ENCODE data around the gene TRMT2A.
A peak's percentile ranks its signal among the peaks of the same experiment; 100 is the strongest.
"Not testable (repeated sequence)": the region's sequence is repeated elsewhere in the genome, so short reads cannot be mapped to it uniquely, and the experiment has no call there.

The TRMT2A gene, protein sequence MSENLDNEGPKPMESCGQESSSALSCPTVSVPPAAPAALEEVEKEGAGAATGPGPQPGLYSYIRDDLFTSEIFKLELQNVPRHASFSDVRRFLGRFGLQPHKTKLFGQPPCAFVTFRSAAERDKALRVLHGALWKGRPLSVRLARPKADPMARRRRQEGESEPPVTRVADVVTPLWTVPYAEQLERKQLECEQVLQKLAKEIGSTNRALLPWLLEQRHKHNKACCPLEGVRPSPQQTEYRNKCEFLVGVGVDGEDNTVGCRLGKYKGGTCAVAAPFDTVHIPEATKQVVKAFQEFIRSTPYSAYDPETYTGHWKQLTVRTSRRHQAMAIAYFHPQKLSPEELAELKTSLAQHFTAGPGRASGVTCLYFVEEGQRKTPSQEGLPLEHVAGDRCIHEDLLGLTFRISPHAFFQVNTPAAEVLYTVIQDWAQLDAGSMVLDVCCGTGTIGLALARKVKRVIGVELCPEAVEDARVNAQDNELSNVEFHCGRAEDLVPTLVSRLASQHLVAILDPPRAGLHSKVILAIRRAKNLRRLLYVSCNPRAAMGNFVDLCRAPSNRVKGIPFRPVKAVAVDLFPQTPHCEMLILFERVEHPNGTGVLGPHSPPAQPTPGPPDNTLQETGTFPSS

DNA sequence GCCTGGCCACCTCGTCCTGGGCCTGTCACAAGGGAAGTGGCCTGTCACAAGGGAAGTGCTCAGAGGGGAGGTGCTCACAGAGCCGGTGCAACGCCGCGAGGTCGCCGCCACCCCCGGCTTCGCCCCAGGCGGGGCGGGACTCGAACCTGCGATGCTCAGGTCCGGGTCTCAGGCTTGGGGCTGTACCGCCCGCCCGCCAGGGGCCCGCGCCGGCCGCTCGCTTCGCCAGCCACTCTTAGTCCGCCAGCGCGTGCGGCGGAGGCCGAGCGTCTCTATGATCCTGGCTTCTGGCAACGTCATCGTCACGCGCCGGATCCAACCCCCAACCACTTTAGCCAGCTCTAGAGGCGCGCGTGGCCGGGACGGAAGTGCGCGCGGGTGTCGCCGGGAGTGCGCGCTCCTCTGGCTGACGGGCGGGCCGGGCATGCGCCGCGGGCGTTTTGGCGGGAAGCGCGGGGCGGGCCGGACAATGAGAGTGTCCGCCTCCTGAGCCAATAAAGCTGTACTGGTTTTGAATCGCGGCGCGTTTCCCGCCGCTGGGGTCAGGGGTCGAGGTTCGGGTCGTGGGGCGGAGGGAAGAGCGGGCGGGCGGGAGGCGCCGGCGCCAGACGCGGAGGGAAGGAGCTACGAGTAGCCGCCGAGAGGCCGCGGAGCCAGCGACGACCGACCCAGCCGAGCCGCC is at the start of gene TRMT2A:
Gene TRMT2A (minus strand): TSS at position 276 of the 682 bp plus-strand sequence. CDS start 320 bp downstream, outside the sequence.
- peak within 1 kb of the TSS; percentile 98 for H3K4me3 ChIP-seq (ENCODE audit: low read depth, low read length)

DNA sequence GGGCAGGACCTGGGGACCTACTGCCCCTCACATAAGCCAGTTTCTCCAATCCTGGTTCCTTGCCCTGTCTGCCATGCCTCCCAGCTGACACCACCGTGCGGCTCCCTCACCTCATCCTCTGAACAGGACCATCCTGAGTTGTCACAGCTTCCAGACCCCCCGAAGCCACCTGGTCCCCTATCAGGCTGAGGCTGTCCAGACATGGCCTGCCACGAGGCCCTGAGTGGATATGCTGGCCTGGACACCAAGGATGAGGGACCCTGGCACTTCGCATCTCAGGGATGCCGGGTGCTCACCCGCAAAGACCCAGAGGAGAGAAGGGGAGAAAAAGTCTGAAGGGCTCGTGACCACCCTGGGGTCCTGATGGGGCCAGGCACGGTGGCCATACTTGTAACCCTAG is 49.7 kb upstream of the TRMT2A start:
- no peak overlapping the region for H3K4me3 ChIP-seq (ENCODE audit: low read depth, low read length)

DNA sequence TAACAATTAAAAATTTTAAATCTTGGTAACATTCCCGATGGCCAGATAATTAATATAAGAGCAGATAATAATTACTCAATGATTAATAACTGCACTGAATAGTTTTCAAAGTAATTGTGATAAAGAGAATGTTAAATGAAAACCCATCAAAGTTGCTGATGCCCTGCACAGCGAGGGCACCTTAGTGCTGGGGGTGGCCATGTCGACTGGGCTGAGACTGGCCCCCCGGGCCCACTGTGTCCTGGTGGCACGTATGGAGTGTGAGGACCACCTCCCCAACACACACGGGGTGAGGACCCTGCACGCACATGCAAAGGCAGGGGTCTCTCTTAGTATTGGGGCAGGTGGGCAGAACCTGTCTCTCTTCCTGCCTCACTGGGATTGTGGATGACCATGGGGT is 48.9 kb upstream of the TRMT2A start:
- no peak overlapping the region for H3K4me3 ChIP-seq (ENCODE audit: low read depth, low read length)

DNA sequence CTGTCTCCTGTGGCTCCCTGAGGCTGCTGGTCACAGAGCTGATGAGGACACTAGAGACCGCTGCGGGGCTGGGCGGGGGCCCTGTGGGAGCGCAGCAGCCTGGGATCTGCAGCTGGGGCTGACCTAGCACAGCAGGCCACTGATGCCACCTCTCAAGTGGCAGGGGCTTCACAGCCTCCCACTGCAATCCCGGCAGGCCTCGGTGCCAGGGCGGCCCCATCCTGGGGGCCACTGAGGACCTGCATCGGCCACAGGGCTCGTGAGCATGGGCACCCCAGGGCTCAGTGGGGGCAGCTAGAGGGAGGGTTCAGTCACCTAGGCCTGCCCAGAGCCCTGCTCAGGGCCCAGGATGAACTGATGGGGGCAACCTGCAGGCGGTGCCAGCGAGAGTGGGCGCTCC is 48.4 kb upstream of the TRMT2A start:
- H3K4me3 ChIP-seq (ENCODE audit: low read depth, low read length) = no peak overlapping the region

DNA sequence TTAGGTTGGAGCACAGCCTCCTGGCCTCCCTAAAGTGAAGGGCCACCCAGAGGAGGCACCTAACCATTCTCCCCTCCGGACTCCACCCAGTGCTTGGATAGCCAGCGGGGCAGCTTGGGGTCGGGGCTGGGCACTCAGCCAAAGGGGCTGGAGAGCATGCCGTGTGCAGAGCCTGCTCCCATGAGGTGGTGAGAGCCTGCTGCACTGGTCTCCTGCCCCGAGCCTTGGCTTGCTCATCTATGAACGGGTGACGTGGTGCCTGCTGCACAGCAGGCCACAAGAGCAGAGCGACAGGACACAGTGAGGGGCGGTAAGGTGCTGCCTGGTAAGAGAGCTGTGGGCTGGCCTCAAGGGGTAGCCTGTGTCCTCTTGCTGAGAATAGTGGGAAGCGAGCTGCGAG is 47.8 kb upstream of the TRMT2A start:
- H3K4me3 ChIP-seq (ENCODE audit: low read depth, low read length) = no peak overlapping the region

DNA sequence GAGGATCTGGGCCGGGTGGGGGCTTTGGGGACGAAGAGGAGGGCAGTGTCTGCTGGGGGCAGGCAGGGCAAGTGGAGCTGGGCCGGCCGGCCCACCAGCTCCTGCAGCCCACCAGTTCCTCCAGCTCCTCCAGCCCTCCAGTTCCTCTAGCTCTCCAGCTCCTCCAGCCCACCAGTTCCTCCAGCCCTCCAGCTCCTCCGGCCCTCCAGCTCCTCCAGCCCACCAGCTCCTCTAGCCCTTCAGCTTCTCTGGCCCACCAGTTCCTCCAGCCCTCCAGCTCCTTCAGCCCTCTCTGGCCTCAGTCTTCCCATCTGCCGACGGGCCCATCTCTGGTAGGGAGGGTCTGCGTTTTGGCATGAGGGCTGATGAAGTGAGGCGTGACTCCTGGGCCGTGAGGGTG is 43.0 kb upstream of the TRMT2A start:
- no peak overlapping the region for H3K4me3 ChIP-seq (ENCODE audit: low read depth, low read length)

DNA sequence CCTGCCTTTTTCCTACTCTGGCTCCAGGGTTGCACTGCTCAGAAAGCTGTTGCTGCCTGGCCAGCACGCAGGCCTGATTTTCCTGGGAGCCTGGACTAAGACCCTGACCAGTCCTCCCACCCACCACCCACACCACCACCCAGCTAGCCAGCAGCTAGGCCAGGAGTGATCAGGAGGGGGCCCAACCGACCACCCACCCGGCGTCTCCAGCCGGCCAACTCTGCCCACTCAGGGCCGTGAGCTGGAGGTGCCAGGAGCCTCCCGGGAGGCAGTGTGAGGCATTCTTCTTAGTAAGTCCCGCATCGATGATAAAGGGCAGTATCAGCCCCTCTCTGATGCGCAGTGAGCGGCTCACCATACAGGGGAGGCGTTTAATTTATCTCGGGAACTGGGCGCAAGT is 42.5 kb upstream of the TRMT2A start:
- not testable (repeated sequence) for H3K4me3 ChIP-seq (ENCODE audit: low read depth, low read length)

DNA sequence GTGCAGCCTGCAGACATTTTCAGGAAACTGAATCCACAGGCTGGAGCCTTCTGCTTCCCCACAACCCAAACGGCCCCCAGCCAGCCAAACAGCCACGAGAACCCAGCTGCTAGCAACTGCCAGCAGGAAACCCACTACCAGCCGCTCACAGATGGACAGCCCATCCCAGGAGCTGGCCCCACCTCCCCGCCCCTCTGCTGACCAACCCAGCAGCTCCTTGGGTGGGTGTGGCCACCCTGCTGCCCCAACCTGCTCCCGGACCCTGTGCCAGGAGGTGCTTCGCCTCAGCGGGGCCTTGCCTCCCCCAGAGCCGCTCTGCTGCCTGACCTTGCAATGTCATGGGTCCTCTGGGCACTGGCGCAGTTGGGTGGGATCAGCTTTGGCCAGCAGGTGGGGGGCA is 42.0 kb upstream of the TRMT2A start:
- H3K4me3 ChIP-seq (ENCODE audit: low read depth, low read length) = no peak overlapping the region

DNA sequence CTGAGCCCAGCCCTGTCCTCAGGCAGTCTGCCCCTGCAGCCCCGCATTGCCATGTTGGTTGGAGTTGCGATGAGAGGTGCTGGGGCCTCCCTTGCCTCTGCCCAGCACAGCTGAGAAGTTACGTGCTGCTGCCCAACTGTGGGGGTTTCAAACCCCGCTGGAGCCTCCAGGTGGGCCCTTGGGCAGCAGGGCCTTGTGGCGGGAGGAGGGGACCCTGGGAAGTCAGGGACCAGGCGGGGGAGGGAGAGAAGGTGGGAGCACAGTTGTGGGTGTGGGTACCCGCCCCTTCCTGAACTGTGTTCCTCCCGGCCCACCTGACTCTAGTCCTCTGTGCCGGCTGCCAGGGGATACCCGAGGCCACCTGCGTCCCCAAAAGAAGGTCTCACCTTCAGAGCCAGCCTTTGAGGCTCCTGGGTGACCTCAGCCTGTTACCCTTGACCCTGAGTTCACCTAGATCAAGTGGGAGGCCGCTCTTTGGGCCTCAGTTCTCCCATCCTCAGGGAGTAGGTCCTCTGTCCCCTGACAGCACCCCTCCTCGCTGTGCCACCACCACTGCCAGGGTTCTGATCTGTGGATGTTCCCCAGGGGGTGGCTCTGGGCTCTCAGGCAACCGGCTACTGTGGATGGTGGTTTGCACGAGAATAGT is 41.5 kb upstream of the TRMT2A start:
- H3K4me3 ChIP-seq (ENCODE audit: low read depth, low read length) = no peak overlapping the region

DNA sequence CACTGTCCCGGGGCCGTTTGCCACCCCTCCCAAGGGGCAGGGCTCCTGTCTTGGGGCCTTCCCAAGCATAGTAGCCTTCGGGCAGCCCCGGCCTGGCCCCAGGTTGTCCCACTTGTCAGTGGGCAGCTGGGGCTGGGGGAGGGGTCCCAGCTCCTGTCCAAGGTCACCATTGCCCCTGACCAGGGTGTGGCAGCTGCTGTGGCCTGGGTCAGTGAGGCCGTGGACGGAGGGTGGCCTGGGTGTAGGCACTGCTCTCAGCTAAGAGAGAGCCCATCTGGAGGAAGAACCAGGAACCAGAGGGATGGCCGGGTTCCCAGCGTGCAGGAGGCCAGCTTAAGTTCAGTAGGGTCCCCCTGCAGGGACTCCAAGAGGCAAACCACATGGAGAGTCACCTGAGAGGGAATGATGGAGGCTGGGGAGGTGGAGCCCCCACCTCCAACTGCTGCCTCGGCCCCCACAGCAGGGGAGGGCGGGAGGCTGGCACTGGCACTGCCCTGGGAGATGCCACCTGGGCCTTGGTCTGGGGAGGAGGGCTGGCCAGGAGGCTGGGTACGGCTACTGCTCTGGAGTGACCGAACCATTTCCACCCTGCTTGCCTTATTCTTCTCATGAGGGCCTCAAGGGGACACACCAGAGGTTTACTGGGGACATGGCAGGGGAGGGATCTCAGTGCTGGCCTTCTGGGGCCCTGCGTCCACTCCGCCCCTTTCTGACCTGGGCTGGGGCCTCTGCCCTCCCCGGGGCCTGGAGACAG is 40.6 kb upstream of the TRMT2A start:
- H3K4me3 ChIP-seq (ENCODE audit: low read depth, low read length) = no peak overlapping the region

DNA sequence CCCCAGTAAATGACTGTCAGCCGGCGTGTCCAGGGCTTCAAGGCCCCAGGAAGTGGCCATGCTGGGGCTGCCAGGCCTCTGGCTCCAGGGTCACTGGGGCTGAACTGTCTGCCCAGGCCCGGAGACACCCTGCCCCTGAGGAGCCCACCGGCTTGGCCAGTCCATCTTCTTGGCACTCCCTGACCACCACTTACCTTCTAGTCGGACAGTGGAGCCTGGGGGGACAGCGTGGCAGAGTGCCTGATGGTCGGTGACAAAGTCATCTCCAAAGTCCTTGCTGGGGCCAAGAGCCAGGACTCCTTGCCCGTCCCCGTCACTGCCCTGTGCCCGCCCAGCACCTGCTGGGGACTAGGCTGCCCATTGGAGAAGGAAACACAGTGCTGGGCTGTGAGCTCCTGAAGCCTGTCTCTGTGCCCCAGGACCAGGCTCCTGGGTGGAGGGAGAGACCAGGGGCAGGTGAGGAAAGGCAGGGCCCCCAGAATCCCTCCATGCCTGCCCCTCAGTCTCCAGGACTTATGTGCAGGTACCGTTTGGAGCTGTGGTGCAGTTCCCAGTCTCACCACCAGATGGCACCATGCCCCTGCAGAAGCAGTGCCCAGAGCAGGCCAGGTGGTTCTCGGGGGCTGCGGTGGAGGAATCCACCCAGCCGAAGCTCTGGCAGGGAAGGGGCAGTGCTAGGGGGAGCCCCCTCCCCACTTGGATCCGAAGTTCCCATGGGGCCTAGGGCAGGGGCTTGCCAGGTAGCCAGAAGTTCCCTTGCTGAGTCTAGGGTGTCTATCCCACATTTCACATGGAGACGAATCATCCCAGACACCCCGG is 39.8 kb upstream of the TRMT2A start:
- no peak overlapping the region for H3K4me3 ChIP-seq (ENCODE audit: low read depth, low read length)

DNA sequence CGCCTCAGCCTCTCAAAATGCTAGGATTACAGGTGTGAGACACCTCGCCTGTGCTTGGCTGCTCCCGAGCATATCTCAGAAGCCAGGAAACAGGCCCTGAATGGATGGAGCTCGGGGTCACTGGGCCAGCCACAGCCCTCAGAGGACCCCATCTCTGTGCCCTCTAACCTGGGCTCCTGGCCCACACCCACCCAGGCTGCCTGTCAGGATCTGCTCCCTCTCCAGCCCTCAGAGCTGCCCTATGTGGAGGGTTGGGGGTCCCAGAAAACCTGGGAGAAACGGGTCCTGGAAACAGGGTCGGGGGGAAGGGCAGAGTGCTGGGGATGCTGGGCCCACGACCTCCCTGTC is 39.0 kb upstream of the TRMT2A start:
- no peak overlapping the region for H3K4me3 ChIP-seq (ENCODE audit: low read depth, low read length)

DNA sequence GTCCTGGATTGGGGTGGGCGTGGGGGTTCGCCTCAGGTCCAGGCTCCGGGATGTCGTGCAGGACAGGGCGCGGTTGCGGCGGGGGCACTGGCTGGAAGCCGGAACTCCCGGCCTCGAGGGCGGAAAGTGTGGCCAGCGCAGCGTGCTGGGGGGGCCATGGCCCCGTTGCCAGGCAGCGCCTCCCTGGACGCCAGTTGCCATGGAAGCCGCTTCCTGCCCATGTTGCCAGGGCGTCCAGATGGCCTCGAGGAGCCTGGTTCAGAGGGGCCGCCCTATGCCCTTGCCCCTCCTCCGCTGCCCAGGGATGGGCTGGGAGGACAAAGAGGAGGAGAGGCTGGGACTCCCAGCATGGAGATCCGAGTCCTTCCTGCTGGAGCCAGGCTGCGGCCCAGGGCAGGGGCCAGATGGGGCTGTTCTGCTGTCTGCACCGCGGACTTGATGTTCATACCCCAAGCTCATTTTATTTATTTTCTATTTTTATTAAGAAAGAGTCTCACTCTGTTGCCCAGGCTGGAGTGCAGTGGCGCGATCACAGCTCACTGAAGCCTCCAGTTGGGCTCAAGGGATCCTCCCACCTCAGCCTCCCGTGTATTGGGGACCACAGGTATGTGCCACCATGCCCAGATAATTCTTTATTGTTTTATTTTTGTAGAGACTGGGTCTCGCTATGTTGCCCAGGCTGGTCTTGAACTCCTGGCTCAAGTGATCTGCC is 38.5 kb upstream of the TRMT2A start:
- H3K4me3 ChIP-seq (ENCODE audit: low read depth, low read length) = no peak overlapping the region

DNA sequence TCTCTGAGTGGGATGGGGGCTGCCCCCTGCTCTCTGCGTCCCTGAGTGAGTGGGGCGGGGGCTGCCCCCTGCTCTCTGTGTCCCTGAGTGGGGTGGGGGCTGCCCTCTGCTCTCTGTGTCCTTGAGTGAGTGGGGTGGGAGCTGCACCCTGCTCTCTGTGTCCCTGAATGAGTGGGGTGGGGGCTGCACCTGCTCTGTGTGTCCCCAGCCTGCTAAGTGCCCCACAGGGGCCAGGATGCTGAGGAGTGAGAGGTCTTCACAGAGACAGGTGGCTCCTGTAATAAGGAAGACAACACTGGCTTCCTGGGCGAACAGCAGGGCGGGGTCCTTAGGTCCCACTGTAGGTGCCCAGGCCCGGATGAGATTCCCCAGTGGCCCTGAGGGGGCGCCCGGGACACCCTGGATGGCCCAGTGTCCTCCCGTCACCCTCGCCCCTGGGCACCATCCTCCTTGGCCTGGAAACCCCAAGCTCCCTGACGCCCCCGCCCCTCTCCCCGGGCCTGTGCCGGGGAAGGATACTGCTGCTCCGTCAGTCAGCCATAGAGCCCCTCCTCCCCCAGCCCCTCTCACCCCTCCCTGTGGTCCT is 37.7 kb upstream of the TRMT2A start:
- no peak overlapping the region for H3K4me3 ChIP-seq (ENCODE audit: low read depth, low read length)

DNA sequence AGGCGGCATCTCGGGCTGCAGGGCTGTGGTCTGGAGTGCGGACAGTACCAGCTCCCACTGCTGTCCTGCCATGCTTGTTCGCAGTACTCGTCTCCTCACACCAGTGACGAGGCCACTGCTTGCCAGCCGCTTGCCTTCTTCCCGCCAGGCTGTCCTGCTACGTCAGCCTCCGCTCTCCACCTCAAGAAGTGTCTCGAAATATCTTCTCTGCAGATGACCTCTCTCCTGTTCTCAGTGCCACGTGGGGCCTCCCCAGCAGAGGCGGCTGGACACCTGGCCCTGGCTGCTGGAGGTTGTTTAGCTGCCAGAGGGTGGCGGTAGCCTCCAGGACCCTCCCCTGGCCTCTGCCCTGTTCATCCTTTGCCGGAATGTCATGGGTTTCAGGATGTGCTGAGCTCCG is 36.9 kb upstream of the TRMT2A start:
- no peak overlapping the region for H3K4me3 ChIP-seq (ENCODE audit: low read depth, low read length)

DNA sequence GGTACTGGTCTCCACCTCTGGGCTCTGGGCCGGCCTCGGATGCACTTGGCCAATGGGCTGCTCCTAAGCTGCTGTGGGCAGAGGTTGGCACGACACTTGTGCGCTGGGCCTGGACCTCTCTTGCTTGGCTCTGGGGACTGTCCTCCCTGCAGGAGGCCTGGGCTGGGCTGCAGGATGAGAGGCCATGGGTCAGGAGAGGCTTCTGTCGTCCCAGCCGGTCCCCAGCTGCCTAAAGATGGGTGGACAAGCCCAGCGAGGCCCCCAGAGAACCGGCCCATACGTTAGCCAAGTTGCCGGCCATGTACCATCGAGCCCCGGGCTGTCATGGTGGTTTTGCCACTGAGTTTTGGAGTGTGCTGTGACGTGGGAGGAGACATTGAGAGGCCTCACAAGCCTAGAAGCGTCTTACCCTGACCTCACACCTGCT is 35.5 kb upstream of the TRMT2A start:
- no peak overlapping the region for H3K4me3 ChIP-seq (ENCODE audit: low read depth, low read length)

DNA sequence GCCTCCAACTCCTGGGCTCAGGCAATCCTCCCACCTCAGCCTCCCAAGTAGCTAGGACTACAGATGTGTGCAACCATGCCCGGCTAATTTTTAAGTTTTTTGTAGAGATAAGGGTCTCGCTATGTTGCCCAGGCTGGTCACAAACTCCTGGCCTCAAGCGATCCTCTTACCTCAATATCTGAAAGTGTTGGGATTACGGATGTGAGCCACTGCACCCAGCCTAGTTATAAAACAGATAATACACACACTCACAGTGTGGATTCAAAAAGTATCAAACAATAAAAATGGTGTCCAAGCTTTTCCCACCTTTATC is 34.2 kb upstream of the TRMT2A start:
- no peak overlapping the region for H3K4me3 ChIP-seq (ENCODE audit: low read depth, low read length)

DNA sequence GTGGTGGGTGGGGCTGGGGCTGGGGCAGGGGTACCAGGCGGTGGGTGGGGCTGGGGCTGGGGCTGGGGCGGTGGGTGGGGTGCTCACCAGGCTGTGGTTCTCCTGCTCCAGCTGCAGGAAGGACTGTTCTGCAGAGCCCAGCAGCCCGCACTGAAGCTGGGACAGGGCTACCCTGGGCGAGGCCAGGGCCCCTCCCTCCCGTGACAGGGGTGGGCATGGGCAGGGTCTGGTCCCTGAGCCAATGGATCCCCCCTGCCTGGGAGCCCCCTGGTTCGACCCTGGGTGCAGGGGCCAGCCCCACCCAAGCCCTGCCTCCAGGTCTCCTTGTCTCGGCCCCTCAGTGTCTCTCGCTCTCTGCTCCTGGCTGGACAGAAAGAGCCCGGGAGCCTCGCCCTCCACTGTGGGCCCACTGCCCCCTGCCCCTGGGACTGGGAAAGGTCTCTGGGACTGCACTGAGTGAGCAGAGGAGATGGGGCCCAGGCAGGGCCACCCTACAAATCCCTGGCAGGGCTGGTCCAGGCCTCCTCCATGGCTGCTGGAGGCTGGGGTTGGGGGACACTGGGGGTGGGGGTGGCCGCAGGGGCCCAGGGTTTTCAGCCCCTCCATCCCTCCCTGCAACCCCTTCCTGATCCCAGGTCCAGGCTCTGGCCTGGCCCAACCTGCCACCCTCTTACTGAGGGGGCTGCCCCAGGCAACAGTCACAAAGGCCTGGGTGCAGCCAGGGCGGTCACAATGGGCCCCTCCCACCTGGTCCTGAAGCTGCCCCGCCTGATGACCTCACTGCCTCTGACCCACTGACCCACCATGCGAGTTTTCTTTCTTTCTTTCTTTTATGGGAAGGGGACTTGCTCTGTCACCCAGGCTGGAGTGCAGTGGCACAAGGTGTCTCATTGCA is 33.6 kb upstream of the TRMT2A start, which contains the start of gene CCDC188:
Gene CCDC188 (minus strand): TSS at position 675 of the 895 bp plus-strand sequence. CDS start 69 bp downstream, at position 606.
- no peak within 1 kb of the TSS for H3K4me3 ChIP-seq (ENCODE audit: low read depth, low read length)

Data from iPS-11a (cell line).